ENCODE data around the gene FIGNL2. TPM values are rescaled to one million over a fixed set of nuclear protein-coding genes. Genes with fewer than 3 reads are reported as not detected.

The FIGNL2 gene
- total and polyA plus RNA-seq, 8 donors: 0.09 to 0.47 (median 0.15) TPM

DNA sequence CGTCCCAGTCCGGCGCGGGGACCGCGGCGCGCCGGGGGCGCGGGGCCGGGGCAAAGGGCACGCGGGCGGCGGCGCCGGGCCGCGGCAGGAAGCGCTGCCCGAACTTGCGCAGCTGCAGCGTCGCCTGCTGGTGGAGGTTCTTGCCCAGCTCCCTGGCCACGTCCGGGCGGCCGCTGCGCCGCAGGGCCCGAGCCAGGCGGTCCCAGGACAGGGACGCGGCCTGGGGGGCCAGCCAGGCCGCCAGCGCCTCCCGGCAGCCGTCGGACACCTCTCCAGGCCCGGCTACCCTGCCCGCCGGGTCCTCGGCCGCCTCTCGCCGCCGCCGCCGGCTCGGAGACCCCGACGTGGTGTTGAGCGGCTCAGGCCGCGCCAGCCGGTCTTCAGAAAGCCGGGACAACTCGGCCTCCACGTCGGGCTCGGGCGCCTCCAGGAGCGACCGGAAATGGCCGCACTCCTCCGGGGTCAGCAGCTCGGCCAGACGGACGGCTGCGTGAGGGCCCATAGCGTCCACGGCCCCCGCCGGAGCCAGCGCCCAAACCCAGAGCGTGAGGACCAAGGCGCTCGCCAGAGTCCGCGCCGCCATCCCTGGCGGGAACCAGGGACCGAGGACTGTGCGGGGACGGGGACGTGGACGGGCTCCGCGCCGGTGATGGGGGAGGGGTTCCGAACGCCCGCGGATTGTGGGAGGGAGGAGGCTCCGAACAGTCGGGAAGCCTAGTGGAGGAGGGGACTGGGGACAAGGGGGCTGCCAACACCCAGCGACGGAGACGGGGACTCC, 34.0 kb downstream of the FIGNL2 start:
- intact Hi-C loops (cut with DNase I): loop anchor here in 1 of 3 donors (5.0 kb wide), 1 partner anchor 282 kb away; no protein-coding TSS in a partner anchor
- no peaks in the 10 kb centered on the region for H3K27me3 ChIP-seq
- no peaks in the 10 kb centered on the region for H3K9me3 ChIP-seq
- DNase-seq (peak; percentile 81 to 92 (median 86)), FAIRE-seq (no peak), ATAC-seq (peak; percentile 92 to 94 (median 93))
- peak overlapping the region; percentile 37 to 69 (median 59) for H3K4me3 ChIP-seq
- no peaks in the 10 kb centered on the region for H3K36me3 ChIP-seq
- WGBS, 2 donors: 7% methylated on average over 75 to 100 of the region's 100 CpGs
- no peaks in the 10 kb centered on the region for H3K4me1 ChIP-seq
- TF ChIP-seq CTCF (IDR thresholded peaks at IDR 0.05): peak; percentile 21 to 45 (median 40)
- peak overlapping the region; percentile 57 to 79 (median 67) for H3K27ac ChIP-seq

DNA sequence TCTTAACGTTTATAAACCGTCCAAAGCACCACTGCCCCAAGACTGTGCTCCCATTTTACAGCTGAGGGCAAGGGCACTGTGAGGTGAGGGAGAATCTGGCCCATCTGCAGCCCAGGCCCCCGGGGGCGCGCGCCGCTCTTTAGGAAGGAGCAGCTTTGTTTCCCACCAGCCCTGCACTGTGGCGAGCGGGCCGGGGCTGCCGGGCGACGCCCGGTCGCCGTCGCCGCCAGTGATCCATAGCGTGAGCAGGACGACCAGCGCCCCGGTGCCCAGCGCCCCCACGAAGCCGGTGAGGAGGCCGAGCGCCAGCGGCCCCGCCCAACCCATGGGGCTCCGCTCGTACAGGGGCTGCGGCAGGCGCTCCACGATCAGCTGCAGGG, 34.6 kb downstream of the FIGNL2 start:
- no peak for ATAC-seq
- DNase-seq: no peak
- Histone ChIP-seq H3K36me3 (no peaks in the 10 kb centered on the region), H3K4me3 (peak overlapping the region in 3 of 4 donors; percentile 52 to 69 (median 66)), H3K27ac (peak overlapping the region in 1 of 4 donors; percentile 62), H3K27me3 (no peaks in the 10 kb centered on the region), H3K9me3 (no peaks in the 10 kb centered on the region), H3K4me1 (no peaks in the 10 kb centered on the region)
- no peak for FAIRE-seq
- TF ChIP-seq CTCF (IDR thresholded peaks at IDR 0.05): no peak
- intact Hi-C loops (cut with DNase I): no loop called here
- WGBS, 2 donors: 17 to 19% methylated on average over 34 of the region's 34 CpGs

DNA sequence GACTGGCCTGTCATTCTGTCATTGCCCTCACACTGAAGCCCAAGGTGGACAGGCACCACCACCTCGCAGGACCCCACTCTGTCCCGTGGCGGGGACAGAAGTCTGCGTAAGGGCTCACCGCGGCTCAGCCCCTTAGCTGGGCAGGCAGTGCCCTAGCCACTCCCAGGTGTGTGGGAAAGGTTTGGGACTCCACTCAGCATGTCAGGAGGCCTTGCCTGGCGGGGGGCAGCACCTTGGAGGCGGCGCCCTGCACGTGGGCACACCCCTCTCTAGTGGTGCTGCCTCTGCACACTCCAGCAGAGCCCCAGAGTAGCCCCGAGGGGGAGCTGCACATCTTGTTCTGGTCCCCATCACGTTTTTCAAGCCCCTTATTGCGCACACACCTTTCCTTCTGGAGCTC, 35.6 kb downstream of the FIGNL2 start:
- DNase-seq: no peak

GRCh38 chr12:51811203-51812202, 37.0 kb downstream of the FIGNL2 start:
- intact Hi-C loops (cut with DNase I): no loop called here
- WGBS, 2 donors: 69 to 71% methylated on average over 13 of the region's 13 CpGs

More for the DNA sequence above, 35.6 kb downstream of the FIGNL2 start:
- FAIRE-seq (no peak), ATAC-seq (no peak)
- H3K4me3 ChIP-seq: no peak overlapping the region
- no peaks in the 10 kb centered on the region for H3K36me3 ChIP-seq
- TF ChIP-seq CTCF (IDR thresholded peaks at IDR 0.05): no peak
- H3K27me3 ChIP-seq: no peaks in the 10 kb centered on the region
- no peaks in the 10 kb centered on the region for H3K9me3 ChIP-seq
- 82 to 84% methylated on average over 13 of the region's 13 CpGs for WGBS, 2 donors
- no peak overlapping the region for H3K27ac ChIP-seq
- no peaks in the 10 kb centered on the region for H3K4me1 ChIP-seq
- intact Hi-C loops (cut with DNase I): no loop called here

More at GRCh38 chr12:51811203-51812202, 37.0 kb downstream of the FIGNL2 start:
- DNase-seq (peak in 1 of 6 donors; percentile 56), ATAC-seq (no peak), FAIRE-seq (no peak)
- H3K9me3 ChIP-seq: no peaks in the 10 kb centered on the region
- no peak overlapping the region for H3K27ac ChIP-seq
- TF ChIP-seq CTCF (IDR thresholded peaks at IDR 0.05): no peak
- H3K4me3 ChIP-seq: no peak overlapping the region
- no peaks in the 10 kb centered on the region for H3K4me1 ChIP-seq
- H3K27me3 ChIP-seq: no peaks in the 10 kb centered on the region
- H3K36me3 ChIP-seq: no peaks in the 10 kb centered on the region
